GM21717 (cell line): ENCODE data around the gene FBXO39.
"Not testable (repeated sequence)": the region's sequence is repeated elsewhere in the genome, so short reads cannot be mapped to it uniquely, and the experiment has no call there.

ENCODE experiments used
- ATAC-seq: cut with Tn5 transposase; IDR thresholded peaks from one replicate; pipeline ENCODE4 v1.9.1; 2021; ENCODE audit warnings: mild to moderate bottlenecking, moderate library complexity; ENCODE audit not compliant: unreplicated experiment

The FBXO39 gene

GRCh38 chr17:6789146-6789545 lies 13.1 kb downstream of the FBXO39 start:
- ATAC-seq = no peak

- no peak for ATAC-seq
Measured at GRCh38 chr17:6793748-6794493, 17.9 kb downstream of the FBXO39 start.

- no peak for ATAC-seq
Measured at GRCh38 chr17:6796017-6796886, 20.2 kb downstream of the FBXO39 start.

- ATAC-seq = no peak
Measured at GRCh38 chr17:6796887-6797490, 21.0 kb downstream of the FBXO39 start.

GRCh38 chr17:6797718-6798351 lies 21.8 kb downstream of the FBXO39 start:
- no peak for ATAC-seq

- ATAC-seq = no peak
Measured at GRCh38 chr17:6799738-6800137, 23.7 kb downstream of the FBXO39 start.

GRCh38 chr17:6800422-6801027 lies 24.5 kb downstream of the FBXO39 start:
- no peak for ATAC-seq

GRCh38 chr17:6811510-6811909 lies 35.5 kb downstream of the FBXO39 start:
- no peak for ATAC-seq

- no peak for ATAC-seq
Measured at GRCh38 chr17:6812295-6812694, 36.3 kb downstream of the FBXO39 start.

- ATAC-seq = no peak
Measured at GRCh38 chr17:6815775-6816174, 39.8 kb downstream of the FBXO39 start.

GRCh38 chr17:6816368-6816767 lies 40.4 kb downstream of the FBXO39 start:
- ATAC-seq = not testable (repeated sequence)

- no peak for ATAC-seq
Measured at GRCh38 chr17:6818938-6819337, 42.9 kb downstream of the FBXO39 start.

GRCh38 chr17:6823011-6823442 lies 47.0 kb downstream of the FBXO39 start:
- ATAC-seq = no peak

- ATAC-seq = no peak
Measured at GRCh38 chr17:6830383-6830986, 54.5 kb downstream of the FBXO39 start.

GRCh38 chr17:6831661-6832263 lies 55.7 kb downstream of the FBXO39 start, which contains the start of gene TEKT1:
Gene TEKT1, minus strand, starts transcription at chr17:6831729. Its CDS starts 1,353 bp downstream, at chr17:6830376.
- ATAC-seq = no peak
